Activated B cell treated with CpG ODN at 0.5 μM for 24 hours (primary cell): Measurements from ENCODE around the gene ZNF106. TPM values are rescaled to one million over a fixed set of nuclear protein-coding genes. Genes with fewer than 3 reads are reported as not detected.

Source experiments
- ATAC-seq: fragments of 200-7000 bp; cut with Tn5 transposase; one replicate; pipeline ENCODE4 v1.10.0; 2021; ENCODE audit warnings: low read depth, mild to moderate bottlenecking, moderate library complexity
- CTCF ChIA-PET: fragments of 350-600 bp; sonication (Branson Sonifier 250); formaldehyde crosslinking; loops from one replicate; lab custom pipeline; 2021; ENCODE audit warnings: antibody characterized with exemption; lab: Charles Lee
- POLR2A ChIA-PET: fragments of 350-600 bp; sonication (Branson Sonifier 250); formaldehyde crosslinking; loops from one replicate; lab custom pipeline; 2021; ENCODE audit warnings: antibody characterized with exemption; lab: Charles Lee
- DNase-seq: peaks from one replicate; pipeline ENCODE4 v3.0.0; 2022
- H3K27ac Mint-ChIP-seq: one replicate; pipeline ENCODE4 v1.8.0; 2020; ENCODE audit warnings: mixed read lengths
- H3K27me3 Mint-ChIP-seq: one replicate; pipeline ENCODE4 v1.8.0; 2021; ENCODE audit warnings: mixed read lengths
- H3K36me3 Mint-ChIP-seq: one replicate; pipeline ENCODE4 v1.8.0; 2021; ENCODE audit warnings: low read depth, mixed read lengths
- H3K4me1 Mint-ChIP-seq: one replicate; pipeline ENCODE4 v1.8.0; 2021; ENCODE audit warnings: mixed read lengths
- H3K4me3 Mint-ChIP-seq: one replicate; pipeline ENCODE4 v1.8.0; 2020; ENCODE audit warnings: mild to moderate bottlenecking, mixed read lengths
- H3K9me3 Mint-ChIP-seq: one replicate; pipeline ENCODE4 v1.8.0; 2020; ENCODE audit warnings: mixed read lengths
- CTCF ChIP-seq: fragments of 200-600 bp; IDR thresholded peaks from one replicate; pipeline ENCODE4 v1.8.0; 2022; ENCODE audit warnings: antibody characterized with exemption, mild to moderate bottlenecking
- intact Hi-C: fragments of 100-400 bp; cut with micrococcal nuclease; formaldehyde crosslinking; loops from one replicate; pipeline ENCODE4 v1.15.1; 2024
- total RNA-seq: library from RNA; stranded (reverse); gene quantifications from 2 replicates; pipeline ENCODE4 v1.2.3, GENCODE V29; 2022

Gene ZNF106
- total RNA-seq, 1 donor from 2014 or later, result 46.6 TPM

- Mint-ChIP-seq H3K36me3 (peaks cover 25% of the 10 kb centered on the region), H3K9me3 (no peaks in the 10 kb centered on the region), H3K4me1 (no peaks in the 10 kb centered on the region), H3K27me3 (no peaks in the 10 kb centered on the region), H3K27ac (no peak overlapping the region), H3K4me3 (no peak overlapping the region)
- no peak for DNase-seq
- CTCF ChIA-PET, result no interaction called here
- no peak for ATAC-seq
- POLR2A ChIA-PET, result no interaction called here
- intact Hi-C loops, result no loop called here
- no peak for TF ChIP-seq CTCF
Measured at GRCh38 chr15:42364529-42364928, 126.4 kb downstream of the ZNF106 start.

- Mint-ChIP-seq H3K27me3 (no peaks in the 10 kb centered on the region), H3K27ac (no peak overlapping the region), H3K4me1 (no peaks in the 10 kb centered on the region), H3K36me3 (peaks cover 28% of the 10 kb centered on the region), H3K4me3 (no peak overlapping the region), H3K9me3 (no peaks in the 10 kb centered on the region)
- ChIA-PET POLR2A (no interaction called here), CTCF (no interaction called here)
- intact Hi-C loops, result no loop called here
- no peak for DNase-seq
- no peak for TF ChIP-seq CTCF
- ATAC-seq, result no peak
Measured at GRCh38 chr15:42363942-42364341, 127.0 kb downstream of the ZNF106 start.

GRCh38 chr15:42363487-42363886, 127.5 kb downstream of the ZNF106 start:
- H3K4me3 Mint-ChIP-seq, result no peak overlapping the region
- no peak for ATAC-seq
- no peak for TF ChIP-seq CTCF
- DNase-seq, result no peak
- no peaks in the 10 kb centered on the region for H3K4me1 Mint-ChIP-seq
- H3K27ac Mint-ChIP-seq, result no peak overlapping the region
- intact Hi-C loops, result no loop called here
- ChIA-PET CTCF (no interaction called here), POLR2A (no interaction called here)
- H3K27me3 Mint-ChIP-seq, result no peaks in the 10 kb centered on the region
- H3K36me3 Mint-ChIP-seq, result peaks cover 31% of the 10 kb centered on the region
- no peaks in the 10 kb centered on the region for H3K9me3 Mint-ChIP-seq

Other genes starting within 250 kb of the ZNF106 start
- 59.9 and 72.2 TPM in 2 replicates for gene GANC, start 217.9 kb downstream of the ZNF106 start, total RNA-seq
- gene TMEM87A, start 217.7 kb downstream of the ZNF106 start, total RNA-seq, result 45.4 and 52.6 TPM in 2 replicates
- 17.9 and 23.8 TPM in 2 replicates for gene CAPN3, start 131.6 kb downstream of the ZNF106 start, total RNA-seq
- gene SNAP23, start 4.5 kb upstream of the ZNF106 start, total RNA-seq, result 111 and 123 TPM in 2 replicates
- 16.1 and 21.4 TPM in 2 replicates for gene LRRC57, start 57.7 kb upstream of the ZNF106 start, total RNA-seq
- 18.2 and 20.8 TPM in 2 replicates for gene HAUS2, start 57.7 kb upstream of the ZNF106 start, total RNA-seq
- gene STARD9, start 84.5 kb upstream of the ZNF106 start, total RNA-seq, result 5.5 and 7.1 TPM in 2 replicates
- gene CDAN1, start 246.0 kb upstream of the ZNF106 start, total RNA-seq, result 14.6 and 15.6 TPM in 2 replicates